Smooth muscle cell (in vitro differentiated cells): ENCODE measurements around the gene PKN1. TPM values are rescaled to one million over a fixed set of nuclear protein-coding genes. Genes with fewer than 3 reads are reported as not detected.
"Not testable (repeated sequence)": the region's sequence is repeated elsewhere in the genome, so short reads cannot be mapped to it uniquely, and the experiment has no call there.

Source experiments
- DNase-seq: peaks from one replicate; lab custom pipeline; 2025; ENCODE audit not compliant: unreplicated experiment; lab: John Stamatoyannopoulos, UW
- H2AFZ ChIP-seq: fragments of 200-600 bp; sonication (generic); 2 replicates; pipeline ENCODE4 v1.6.0; 2016; ENCODE audit warnings: antibody characterized with exemption, low read depth, mild to moderate bottlenecking
- H3F3A ChIP-seq: fragments of 200-600 bp; sonication (generic); 2 replicates; pipeline ENCODE4 v1.6.0; 2017; ENCODE audit warnings: antibody characterized with exemption, low read depth
- H3K27ac ChIP-seq: fragments of 200-600 bp; sonication (generic); 2 replicates; pipeline ENCODE4 v1.5.1; 2016; ENCODE audit warnings: low read depth, mild to moderate bottlenecking
- H3K27me3 ChIP-seq: fragments of 200-600 bp; sonication (generic); 2 replicates; pipeline ENCODE4 v1.6.1; 2016; ENCODE audit warnings: low read depth, mild to moderate bottlenecking
- H3K36me3 ChIP-seq: fragments of 200-600 bp; sonication (generic); 2 replicates; pipeline ENCODE4 v1.5.1; 2016; ENCODE audit warnings: low read depth
- H3K4me1 ChIP-seq: fragments of 200-600 bp; sonication (generic); 2 replicates; pipeline ENCODE4 v1.5.1; 2016; ENCODE audit warnings: low read depth
- H3K4me2 ChIP-seq: fragments of 200-600 bp; sonication (generic); 2 replicates; pipeline ENCODE4 v1.6.0; 2016; ENCODE audit warnings: mild to moderate bottlenecking
- H3K4me3 ChIP-seq: fragments of 200-600 bp; sonication (generic); 2 replicates; pipeline ENCODE4 v1.5.1; 2016; ENCODE audit warnings: mild to moderate bottlenecking
- H3K79me2 ChIP-seq: fragments of 200-600 bp; sonication (generic); 2 replicates; pipeline ENCODE4 v1.6.0; 2016; ENCODE audit warnings: low read depth, mild to moderate bottlenecking
- H3K9ac ChIP-seq: fragments of 200-600 bp; sonication (generic); 2 replicates; pipeline ENCODE4 v1.6.0; 2016; ENCODE audit warnings: low read depth
- H3K9me3 ChIP-seq: fragments of 200-600 bp; sonication (generic); replicated peaks from 2 replicates; pipeline ENCODE4 v1.5.1; 2016; ENCODE audit warnings: low read depth
- H4K20me1 ChIP-seq: fragments of 200-600 bp; sonication (generic); 2 replicates; pipeline ENCODE4 v1.6.0; 2016; ENCODE audit warnings: low read depth
- CTCF ChIP-seq: fragments of 200-600 bp; sonication (generic); IDR thresholded peaks from 2 replicates; pipeline ENCODE4 v1.5.1; 2017; ENCODE audit warnings: borderline replicate concordance, mild to moderate bottlenecking, antibody characterized with exemption; ENCODE audit not compliant: insufficient read depth, poor library complexity, severe bottlenecking
- WGBS: methylation state at CpG from one replicate; pipeline ENCODE4 v1.1.7; 2016; ENCODE audit warnings: low lambda C conversion rate; 5-methylcytosine and 5-hydroxymethylcytosine counted together
- polyA plus RNA-seq: library from polyadenylated mRNA; unstranded; fragments of >200 nt; fragmentation: Nextera tagmentation; extraction: Ambion mirVana; gene quantifications from 2 replicates; pipeline ENCODE4 v1.2.1, GENCODE V29; 2016
- total RNA-seq: library from RNA; depleted of rRNA; stranded (reverse); fragments of >200 nt; gene quantifications from 2 replicates; pipeline ENCODE4 v1.2.3, GENCODE V29; 2014

PKN1 gene
- total and polyA plus RNA-seq, 2 experiments from 2014 or later = 28.0 to 64.8 TPM

DNA sequence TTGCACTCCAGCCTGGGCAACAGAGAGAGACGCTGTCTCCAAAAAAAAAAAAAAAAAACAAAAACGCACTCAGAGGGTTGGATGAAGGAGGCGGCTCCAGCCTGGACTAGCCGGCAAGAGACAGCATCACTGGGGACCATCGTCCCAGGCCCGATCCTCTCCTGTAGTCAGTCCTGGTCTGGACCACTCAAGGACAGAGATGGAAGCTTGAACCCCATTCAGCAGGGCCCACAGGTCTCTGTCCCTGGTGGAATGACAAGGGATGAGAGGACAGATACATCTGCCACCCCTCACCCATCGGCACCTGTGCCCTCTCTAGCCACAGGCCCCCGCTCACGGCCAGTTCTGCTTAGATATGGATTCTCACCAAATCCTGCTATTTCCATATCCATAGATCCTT, 37.8 kb upstream of the PKN1 start:
- DNase-seq = no peak
- no peak overlapping the region for H3K9ac ChIP-seq
- H3K27me3 ChIP-seq = no peaks in the 10 kb centered on the region
- no peaks in the 10 kb centered on the region for H3F3A ChIP-seq
- no peaks in the 10 kb centered on the region for H3K79me2 ChIP-seq
- no peaks in the 10 kb centered on the region for H3K9me3 ChIP-seq
- 92% methylated on average over 9 of the region's 9 CpGs for WGBS
- H2AFZ ChIP-seq = no peak overlapping the region
- no peaks in the 10 kb centered on the region for H3K4me1 ChIP-seq
- H3K4me2 ChIP-seq = no peak overlapping the region
- no peaks in the 10 kb centered on the region for H4K20me1 ChIP-seq
- no peaks in the 10 kb centered on the region for H3K36me3 ChIP-seq
- no peak overlapping the region for H3K4me3 ChIP-seq
- H3K27ac ChIP-seq = no peak overlapping the region
- TF ChIP-seq CTCF = no peak

DNA sequence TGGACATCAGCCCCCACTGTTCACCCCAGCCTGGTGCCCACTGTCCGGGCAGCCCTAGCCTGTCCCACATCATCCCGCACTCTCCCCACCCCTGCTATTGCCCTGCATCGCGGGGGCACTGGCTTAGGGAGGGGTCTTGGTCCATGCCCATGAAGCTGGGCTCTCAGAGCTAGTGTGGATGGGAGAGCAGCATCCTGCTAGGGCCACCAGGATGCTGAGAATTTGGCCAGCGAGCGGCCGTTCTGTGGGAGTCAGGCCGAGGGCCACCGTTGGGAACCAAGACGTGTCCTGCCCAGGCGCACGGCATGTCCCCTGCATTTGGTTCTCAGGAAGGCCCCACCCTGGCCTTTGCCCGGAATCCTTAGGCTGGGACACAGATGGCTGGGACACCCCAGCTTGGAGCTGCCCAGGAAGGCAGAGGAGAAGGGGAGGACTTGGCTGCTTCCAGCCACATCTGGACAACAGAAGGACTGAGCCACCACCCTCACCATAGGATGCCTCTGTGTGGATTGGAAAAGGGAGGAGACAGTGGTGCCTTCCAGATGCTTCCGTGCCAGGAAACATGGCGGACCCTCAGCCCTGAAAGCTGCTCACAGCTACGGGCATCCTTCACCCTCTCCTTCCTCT, 37.3 kb upstream of the PKN1 start:
- Histone ChIP-seq H3K9ac (no peak overlapping the region), H3K4me1 (no peaks in the 10 kb centered on the region), H3K79me2 (no peaks in the 10 kb centered on the region), H3K4me2 (no peak overlapping the region), H3K9me3 (no peaks in the 10 kb centered on the region), H3K27ac (no peak overlapping the region), H3K36me3 (no peaks in the 10 kb centered on the region), H2AFZ (no peak overlapping the region), H3K27me3 (no peaks in the 10 kb centered on the region), H3K4me3 (no peak overlapping the region), H4K20me1 (no peaks in the 10 kb centered on the region), H3F3A (no peaks in the 10 kb centered on the region)
- DNase-seq = no peak
- no peak for TF ChIP-seq CTCF
- WGBS = 90% methylated on average over 16 of the region's 16 CpGs

- WGBS = 94% methylated on average over 3 of the region's 3 CpGs
- H3K27me3 ChIP-seq, H4K20me1 ChIP-seq, H3K9me3 ChIP-seq, DNase-seq, H3K36me3 ChIP-seq, H3K4me3 ChIP-seq, H3K27ac ChIP-seq, H3K9ac ChIP-seq, H3K79me2 ChIP-seq, H3K4me2 ChIP-seq, H3K4me1 ChIP-seq, H3F3A ChIP-seq, H2AFZ ChIP-seq: not testable (repeated sequence)
These were observed 36.4 kb upstream of the PKN1 start for GRCh38 chr19:14396730-14397129.

- not testable (repeated sequence) for H3K9me3 ChIP-seq, H3K27ac ChIP-seq, H3K9ac ChIP-seq, H3K4me1 ChIP-seq, H2AFZ ChIP-seq, H3K79me2 ChIP-seq, H3K4me2 ChIP-seq, H3K27me3 ChIP-seq, H3F3A ChIP-seq, H3K4me3 ChIP-seq, H3K36me3 ChIP-seq, H4K20me1 ChIP-seq, DNase-seq
- WGBS = 92% methylated on average over 16 of the region's 16 CpGs
These were observed 35.9 kb upstream of the PKN1 start for GRCh38 chr19:14397168-14397567.

DNA sequence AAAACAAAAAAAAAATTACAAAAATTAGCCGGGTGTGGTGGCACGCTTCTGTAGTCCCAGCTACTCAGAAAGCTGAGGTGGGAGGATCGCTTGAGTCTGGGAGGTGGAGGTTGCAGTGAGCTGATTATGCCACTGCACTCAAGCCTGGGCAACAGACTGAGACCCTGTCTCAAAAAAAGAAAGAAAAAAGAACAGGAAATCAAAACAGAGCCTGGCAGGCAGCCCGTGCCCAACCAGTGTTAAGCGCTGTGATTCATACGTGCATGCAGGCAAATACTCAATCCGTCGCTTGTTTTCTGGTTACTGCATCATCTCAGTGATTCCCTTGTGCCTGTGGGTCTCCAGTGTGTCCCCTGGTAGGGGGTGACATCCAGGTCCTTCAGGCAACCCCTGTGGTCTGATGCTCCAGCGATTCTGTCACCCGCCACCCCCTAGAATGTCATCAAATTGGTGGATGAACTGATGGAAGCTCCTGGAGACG, 32.1 kb upstream of the PKN1 start:
- Histone ChIP-seq H3K9ac (no peak overlapping the region), H3K4me3 (no peak overlapping the region), H3K9me3 (no peaks in the 10 kb centered on the region), H3K36me3 (no peaks in the 10 kb centered on the region), H4K20me1 (no peaks in the 10 kb centered on the region), H3K27ac (no peak overlapping the region), H3K79me2 (no peaks in the 10 kb centered on the region), H3K4me2 (no peak overlapping the region), H3K4me1 (no peaks in the 10 kb centered on the region), H2AFZ (no peak overlapping the region), H3F3A (no peaks in the 10 kb centered on the region), H3K27me3 (no peaks in the 10 kb centered on the region)
- DNase-seq = no peak
- TF ChIP-seq CTCF = no peak
- 94% methylated on average over 11 of the region's 11 CpGs for WGBS
